NT2/D1 (cell line): ENCODE measurements around the gene CACNA1D.

ENCODE experiments used
- DNase-seq: peaks from one replicate; pipeline ENCODE4 v3.0.0-alpha.2; 2011; ENCODE audit warnings: low read depth, low spot score
- H3K27me3 ChIP-seq: 2 replicates; pipeline ENCODE4 v1.6.0; 2011; ENCODE audit warnings: mild to moderate bottlenecking; ENCODE audit not compliant: insufficient read length, insufficient read depth
- H3K36me3 ChIP-seq: 2 replicates; pipeline ENCODE4 v1.6.1; 2011; ENCODE audit warnings: mild to moderate bottlenecking, low read length, mixed read lengths; ENCODE audit not compliant: insufficient read depth, insufficient read length
- H3K4me1 ChIP-seq: 2 replicates; pipeline ENCODE4 v1.5.1; 2011; ENCODE audit not compliant: insufficient read depth, insufficient read length
- H3K4me3 ChIP-seq: 2 replicates; pipeline ENCODE4 v1.5.1; 2011; ENCODE audit warnings: low read depth; ENCODE audit not compliant: insufficient read length
- H3K9ac ChIP-seq: 2 replicates; pipeline ENCODE4 v1.6.0; 2011; ENCODE audit warnings: low read depth; ENCODE audit not compliant: insufficient read length
- H3K9me3 ChIP-seq: 2 replicates; pipeline ENCODE4 v1.5.1; 2011; ENCODE audit warnings: mild to moderate bottlenecking, low read length; ENCODE audit not compliant: insufficient read depth
- SUZ12 ChIP-seq: IDR thresholded peaks from 2 replicates; pipeline ENCODE4 v1.6.1; 2011; ENCODE audit not compliant: insufficient read length, insufficient read depth; ENCODE audit errors: extremely low read depth
- YY1 ChIP-seq: IDR thresholded peaks from 2 replicates; pipeline ENCODE4 v1.6.1; 2011; ENCODE audit not compliant: insufficient read length, insufficient read depth
- ZNF274 ChIP-seq: IDR thresholded peaks from 2 replicates; pipeline ENCODE4 v1.6.1; 2011; ENCODE audit warnings: mild to moderate bottlenecking, low read depth, low read length

The CACNA1D gene

DNA sequence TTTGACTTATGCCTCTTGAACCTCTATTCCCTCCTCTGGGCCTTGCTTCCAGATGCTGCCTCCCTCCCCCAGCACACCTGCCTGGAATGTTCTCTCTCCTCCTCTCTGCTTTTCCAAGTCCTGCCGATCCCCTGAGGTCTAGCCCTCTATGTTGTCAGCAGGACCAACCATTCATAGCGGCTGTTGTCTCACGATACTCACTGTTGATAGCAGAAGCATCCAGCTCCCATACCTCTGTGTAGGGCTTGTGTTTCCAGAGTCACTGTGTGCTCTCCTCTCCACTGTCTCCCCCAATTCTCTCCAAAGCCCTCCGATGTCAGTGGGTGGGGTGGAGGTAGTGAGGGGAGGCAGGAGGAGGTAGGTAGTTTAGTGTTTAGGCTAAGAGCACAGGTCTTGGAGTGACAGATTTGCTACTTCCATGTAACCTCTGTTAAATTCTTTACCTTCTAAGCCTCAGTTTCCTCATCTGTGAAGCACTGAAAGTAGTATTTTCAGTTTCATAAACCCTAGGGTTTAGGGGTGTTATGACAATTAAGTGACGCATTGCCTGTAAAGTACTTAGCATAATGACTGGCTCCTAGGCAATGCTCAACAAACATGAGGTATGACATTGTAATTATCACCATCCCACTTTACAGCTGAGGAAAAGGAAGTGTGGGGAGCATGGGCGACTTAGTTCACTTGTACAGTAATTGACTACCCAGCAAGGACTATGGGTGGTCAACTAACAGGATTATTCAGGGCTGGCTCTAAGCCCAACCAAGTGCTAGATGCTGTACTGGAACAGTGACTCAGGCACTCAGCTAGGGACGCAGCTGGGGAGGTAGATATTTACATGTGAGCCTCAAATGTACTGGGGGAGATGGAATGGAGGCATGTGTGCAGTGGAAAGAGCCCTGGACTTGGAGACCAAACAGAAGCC is 122.8 kb downstream of the CACNA1D start:
- Histone ChIP-seq H3K4me3 (no peak overlapping the region), H3K9me3 (no peaks in the 10 kb centered on the region), H3K27me3 (no peaks in the 10 kb centered on the region), H3K9ac (no peak overlapping the region), H3K36me3 (no peaks in the 10 kb centered on the region), H3K4me1 (peaks cover 13% of the 10 kb centered on the region)
- TF ChIP-seq ZNF274 (no peak), YY1 (no peak), SUZ12 (no peak)
- DNase-seq, result no peak

DNA sequence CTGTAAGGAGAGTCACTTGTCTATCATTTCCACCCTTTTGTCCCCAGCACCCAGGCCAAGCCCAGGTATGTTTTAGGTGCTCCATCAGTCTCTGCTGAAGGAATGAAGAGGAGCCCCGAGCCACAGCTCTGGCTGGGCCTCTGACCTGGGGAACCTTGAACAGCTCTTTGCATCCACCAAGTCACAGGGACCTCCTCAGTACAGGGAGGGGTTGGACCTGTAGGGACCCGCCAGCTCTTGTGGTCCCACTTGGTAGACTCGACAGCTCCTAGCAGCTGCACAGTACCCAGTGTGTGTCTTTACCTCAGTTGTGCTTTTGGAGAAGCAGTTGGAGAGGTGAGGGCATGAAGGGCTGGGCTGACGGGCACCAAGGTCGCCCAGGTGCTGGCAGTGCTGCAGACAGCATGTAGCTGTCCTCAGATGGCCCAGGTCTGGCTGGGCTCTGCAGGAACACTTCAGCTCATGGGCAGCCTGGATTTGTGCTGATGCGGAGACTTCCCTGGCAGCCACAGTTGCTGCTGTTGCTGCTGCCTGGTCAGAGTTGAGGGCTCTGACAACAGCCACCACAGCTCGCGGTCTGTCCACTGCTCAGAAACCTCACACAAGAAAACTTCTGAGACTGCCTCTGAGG is 123.6 kb downstream of the CACNA1D start:
- TF ChIP-seq YY1 (no peak), SUZ12 (no peak), ZNF274 (no peak)

DNA sequence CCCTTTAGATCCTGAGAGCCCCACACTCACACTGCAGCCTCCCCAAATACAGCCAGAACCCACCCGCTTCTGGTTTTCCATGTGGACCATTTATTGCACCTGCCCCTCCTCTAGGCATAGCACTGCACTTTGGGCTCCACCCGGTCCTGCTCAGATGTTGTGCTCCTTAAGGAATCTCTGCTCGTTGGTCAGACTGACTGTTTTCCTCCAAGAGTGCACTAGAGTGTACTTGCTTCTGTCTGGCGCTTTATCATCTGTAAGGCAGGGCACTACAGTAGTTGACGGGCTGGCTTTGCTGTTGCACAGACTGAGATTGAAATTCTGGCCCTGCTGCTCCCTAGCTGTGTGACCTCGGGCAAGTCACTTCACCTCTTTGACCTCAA is 124.1 kb downstream of the CACNA1D start:
- Histone ChIP-seq H3K27me3 (no peaks in the 10 kb centered on the region), H3K9ac (no peak overlapping the region), H3K9me3 (no peaks in the 10 kb centered on the region), H3K4me1 (peaks cover 12% of the 10 kb centered on the region), H3K4me3 (no peak overlapping the region), H3K36me3 (no peaks in the 10 kb centered on the region)
- TF ChIP-seq YY1 (no peak), SUZ12 (no peak), ZNF274 (no peak)
- DNase-seq, result no peak

More for the DNA sequence above, 123.6 kb downstream of the CACNA1D start:
- no peaks in the 10 kb centered on the region for H3K27me3 ChIP-seq
- no peak for DNase-seq
- H3K9ac ChIP-seq, result no peak overlapping the region
- H3K36me3 ChIP-seq, result no peaks in the 10 kb centered on the region
- peaks cover 12% of the 10 kb centered on the region for H3K4me1 ChIP-seq
- H3K4me3 ChIP-seq, result no peak overlapping the region
- H3K9me3 ChIP-seq, result no peaks in the 10 kb centered on the region

GRCh38 chr3:53618936-53619335 is 124.5 kb downstream of the CACNA1D start:
- Histone ChIP-seq H3K4me3 (no peak overlapping the region), H3K36me3 (no peaks in the 10 kb centered on the region), H3K9ac (no peak overlapping the region), H3K9me3 (no peaks in the 10 kb centered on the region), H3K27me3 (no peaks in the 10 kb centered on the region), H3K4me1 (peaks cover 12% of the 10 kb centered on the region)
- no peak for DNase-seq
- TF ChIP-seq SUZ12 (no peak), ZNF274 (no peak), YY1 (no peak)

DNA sequence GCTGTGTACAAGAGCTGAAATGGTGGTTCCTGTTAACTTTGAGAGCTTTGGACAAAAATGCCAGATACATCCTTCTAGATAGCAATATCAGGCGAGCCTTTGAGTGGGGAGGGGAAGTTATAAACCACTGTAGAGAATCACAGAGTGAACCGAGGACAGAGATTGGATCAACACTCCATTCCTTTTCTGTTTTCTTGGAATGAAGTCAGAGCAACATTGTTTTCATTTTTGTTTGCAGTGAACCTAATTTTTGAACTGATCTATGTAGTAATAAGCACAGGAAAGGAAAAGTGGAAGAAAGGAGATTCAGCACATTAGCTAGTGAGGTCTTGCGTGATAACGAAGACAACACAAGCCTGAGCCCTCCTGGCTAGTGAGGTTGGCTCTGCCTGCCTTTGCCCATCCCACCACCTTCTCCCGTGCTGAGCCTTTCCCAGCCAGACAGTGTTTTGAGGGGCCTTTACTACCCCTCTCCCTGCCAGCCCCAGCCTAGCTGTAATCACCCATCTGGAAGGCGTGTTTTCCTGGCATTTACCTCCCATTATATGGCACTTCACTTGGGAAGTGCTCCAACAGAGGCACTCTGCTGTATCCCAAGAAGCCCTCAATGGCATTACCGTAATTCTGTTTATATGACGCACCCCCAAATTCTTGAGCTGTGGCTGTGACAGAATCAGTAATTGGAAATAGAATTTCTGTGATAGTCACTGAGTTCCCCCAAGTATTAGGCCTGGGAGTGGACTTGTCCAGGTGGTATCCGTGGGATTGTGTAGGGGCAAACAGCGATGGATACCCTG is 129.8 kb downstream of the CACNA1D start:
- TF ChIP-seq ZNF274 (no peak), SUZ12 (no peak), YY1 (no peak)
- Histone ChIP-seq H3K9me3 (no peaks in the 10 kb centered on the region), H3K4me3 (no peak overlapping the region), H3K27me3 (no peaks in the 10 kb centered on the region), H3K9ac (no peak overlapping the region), H3K4me1 (no peaks in the 10 kb centered on the region), H3K36me3 (no peaks in the 10 kb centered on the region)
- DNase-seq, result no peak

GRCh38 chr3:53626876-53627275 is 132.5 kb downstream of the CACNA1D start:
- Histone ChIP-seq H3K9me3 (0 out of 2 replicates have a peak, but pooled peaks cover 3% of the 10 kb centered on the region), H3K9ac (no peak overlapping the region), H3K27me3 (no peaks in the 10 kb centered on the region), H3K4me1 (no peaks in the 10 kb centered on the region), H3K4me3 (no peak overlapping the region), H3K36me3 (no peaks in the 10 kb centered on the region)
- TF ChIP-seq ZNF274, result no peak
- no peak for TF ChIP-seq SUZ12
- TF ChIP-seq YY1, result no peak
- no peak for DNase-seq
